HG03354 (cell line): ENCODE results near the gene PLCB4.

ENCODE experiments used
- ATAC-seq: cut with Tn5 transposase; IDR thresholded peaks from one replicate; pipeline ENCODE4 v1.9.1; 2021; ENCODE audit warnings: mild to moderate bottlenecking; ENCODE audit not compliant: unreplicated experiment, poor library complexity, severe bottlenecking

PLCB4 gene

DNA sequence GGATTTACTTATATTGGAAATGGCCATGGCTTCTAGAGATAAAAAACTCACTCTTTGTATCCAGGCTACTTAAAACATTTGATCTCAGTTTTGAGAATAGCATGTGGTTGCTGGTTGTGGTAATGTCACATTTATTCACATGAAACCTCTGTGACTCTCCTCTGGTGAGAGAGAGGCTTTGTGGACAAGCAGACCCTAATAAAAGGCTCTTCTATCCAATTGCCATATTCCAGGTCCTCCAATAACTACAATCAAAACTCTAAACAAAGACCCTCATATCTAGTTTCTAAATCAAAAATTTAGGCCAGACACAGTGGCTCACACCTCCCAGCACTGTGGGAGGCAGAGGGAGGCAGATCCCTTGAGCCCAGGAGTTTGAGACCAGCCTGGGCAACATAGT is 269.2 kb downstream of the PLCB4 start:
- ATAC-seq = no peak

DNA sequence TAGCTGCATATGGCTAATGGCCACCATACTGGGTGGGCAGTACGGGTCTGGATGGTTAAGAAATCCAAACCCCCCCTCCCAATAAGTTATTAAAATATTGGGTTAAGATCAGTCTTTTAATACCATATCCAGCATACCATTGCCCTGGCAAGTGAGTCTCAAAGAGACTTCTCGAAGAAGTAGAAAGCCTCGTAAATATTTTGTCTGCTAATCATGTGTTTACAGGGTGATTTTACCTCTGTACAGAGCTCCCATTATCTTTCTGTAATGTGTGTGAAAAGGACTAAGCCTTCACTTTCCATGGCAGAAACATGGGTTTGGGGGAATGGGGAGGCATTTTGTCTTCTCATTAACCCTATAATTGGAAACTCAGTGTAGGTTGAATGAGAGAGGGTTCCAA is 270.8 kb downstream of the PLCB4 start:
- no peak for ATAC-seq

GRCh38 chr20:9342651-9343050 is 273.8 kb downstream of the PLCB4 start:
- ATAC-seq = no peak

DNA sequence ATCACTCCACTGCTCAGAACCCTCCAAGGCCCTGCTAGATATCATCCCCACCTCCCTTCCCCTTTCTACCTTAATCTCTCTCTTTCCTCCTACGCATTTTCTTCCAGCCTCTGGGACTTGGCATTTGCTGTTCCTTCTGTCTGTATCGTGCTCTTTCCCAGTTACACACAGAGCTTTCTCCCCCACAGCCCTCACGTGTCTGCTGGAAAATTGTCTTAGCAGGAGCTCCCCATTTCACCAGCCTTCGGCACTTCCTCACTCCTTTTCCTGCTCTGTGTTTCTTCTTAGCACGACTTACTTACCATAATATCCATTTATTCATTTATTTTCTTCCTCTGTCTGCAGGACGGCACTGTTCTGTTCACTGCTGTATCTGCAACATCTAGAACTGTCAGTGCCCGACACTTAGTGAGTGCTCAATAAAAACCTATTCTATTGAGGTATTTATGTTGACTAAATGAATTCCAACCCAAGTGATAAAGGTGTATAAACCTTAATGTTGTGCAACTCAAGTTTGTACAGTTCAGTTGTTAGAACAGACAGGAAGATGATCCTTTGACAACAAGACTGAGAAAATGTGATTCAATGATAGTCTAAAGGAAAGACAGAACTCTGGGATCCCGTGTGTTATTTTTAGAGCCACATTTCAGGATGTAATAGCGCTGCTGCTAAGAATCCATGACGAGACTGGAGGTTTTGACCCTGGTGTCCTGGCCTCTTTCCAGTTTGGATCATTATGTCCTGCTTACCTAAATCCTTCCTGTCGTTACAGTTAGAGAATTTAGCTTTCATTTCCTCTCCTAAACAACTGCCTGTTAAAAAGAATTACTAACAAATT is 275.4 kb downstream of the PLCB4 start:
- ATAC-seq = no peak

DNA sequence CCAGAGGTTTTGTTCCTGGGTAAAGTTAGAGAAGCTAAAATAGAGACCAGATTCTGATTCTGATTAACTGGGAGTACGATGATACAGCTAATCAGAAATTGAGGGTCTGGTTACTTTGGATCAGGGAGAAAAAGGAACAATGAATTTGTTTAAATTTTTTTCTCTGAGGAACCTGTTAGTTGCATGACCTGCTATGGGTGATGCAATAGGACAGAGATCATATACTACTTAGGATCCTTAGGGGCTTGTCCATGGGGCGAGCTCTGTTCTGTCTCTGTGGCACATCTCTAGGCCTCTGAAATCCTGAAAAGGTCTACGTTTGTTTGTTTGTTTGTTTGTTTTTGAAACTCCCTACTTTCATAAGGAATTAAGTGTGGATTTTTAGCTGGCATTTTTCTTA is 279.4 kb downstream of the PLCB4 start:
- no peak for ATAC-seq

- no peak for ATAC-seq
Measured at GRCh38 chr20:9348747-9349146, 279.9 kb downstream of the PLCB4 start.

GRCh38 chr20:9349249-9349648 is 280.4 kb downstream of the PLCB4 start:
- no peak for ATAC-seq

GRCh38 chr20:9352739-9353138 is 283.9 kb downstream of the PLCB4 start:
- no peak for ATAC-seq

- ATAC-seq = no peak
Measured at GRCh38 chr20:9353180-9353915, 284.5 kb downstream of the PLCB4 start.

GRCh38 chr20:9353916-9354276 is 285.0 kb downstream of the PLCB4 start:
- ATAC-seq = no peak

DNA sequence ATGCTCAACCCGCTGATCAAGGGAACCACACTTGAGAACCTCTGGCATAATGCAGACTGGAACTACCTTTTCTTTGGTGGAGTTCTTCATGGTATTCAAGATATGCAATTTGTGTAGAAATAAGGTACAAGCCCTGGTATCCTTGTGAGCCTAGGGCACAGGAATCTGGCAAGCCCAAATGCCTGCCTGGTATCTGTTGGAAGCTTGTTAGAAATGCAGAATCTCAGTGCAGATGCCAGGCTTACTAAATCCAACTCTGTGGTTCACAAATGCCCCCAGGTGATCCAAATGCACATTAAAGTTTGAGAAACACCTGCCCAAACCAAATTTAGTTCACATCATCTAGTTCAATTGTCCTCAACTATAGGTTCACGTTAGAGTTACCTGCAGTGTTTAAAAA is 285.7 kb downstream of the PLCB4 start:
- no peak for ATAC-seq

- no peak for ATAC-seq
Measured at GRCh38 chr20:9358001-9358400, 289.1 kb downstream of the PLCB4 start.

GRCh38 chr20:9359561-9360308 is 290.8 kb downstream of the PLCB4 start:
- ATAC-seq = no peak

GRCh38 chr20:9360431-9360830 is 291.5 kb downstream of the PLCB4 start:
- no peak for ATAC-seq

GRCh38 chr20:9363673-9364072 is 294.8 kb downstream of the PLCB4 start:
- no peak for ATAC-seq

DNA sequence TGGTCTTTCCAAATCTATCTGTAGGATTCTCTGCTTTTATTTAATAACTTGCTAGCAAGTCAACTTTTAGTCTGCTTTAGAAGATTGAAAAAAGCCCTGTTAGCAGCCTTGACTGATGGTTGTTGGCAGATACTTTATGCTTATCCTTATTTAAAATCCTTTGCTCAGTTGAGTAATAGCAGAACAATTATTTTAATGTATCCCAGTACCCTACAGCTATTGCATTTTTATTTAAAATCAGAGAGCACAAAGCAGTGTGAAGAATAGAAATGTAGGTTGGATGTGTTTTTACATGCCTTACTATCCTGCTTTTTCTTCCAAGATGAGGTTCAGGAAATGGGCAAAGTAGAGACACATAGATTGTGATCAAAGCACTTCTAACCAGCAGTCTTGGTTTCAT is 298.4 kb downstream of the PLCB4 start:
- no peak for ATAC-seq

DNA sequence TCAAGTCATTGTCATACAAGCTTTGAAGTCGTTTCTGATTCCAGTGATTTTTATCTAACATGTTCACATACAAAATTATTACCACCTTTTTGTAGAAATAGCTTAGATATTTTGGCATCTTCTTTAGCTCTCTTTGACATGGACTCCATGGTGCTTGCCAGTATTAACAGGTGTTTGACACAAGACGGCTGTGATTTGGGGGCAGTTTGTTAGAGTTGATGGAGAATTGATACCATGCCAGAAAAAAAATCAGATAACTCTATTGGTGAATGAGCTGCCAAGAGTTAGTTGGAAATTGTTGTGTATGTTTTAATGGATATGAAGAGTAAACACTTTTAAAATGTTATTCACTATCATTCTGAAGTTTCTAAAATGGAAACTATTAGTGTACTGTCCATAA is 298.9 kb downstream of the PLCB4 start:
- no peak for ATAC-seq

DNA sequence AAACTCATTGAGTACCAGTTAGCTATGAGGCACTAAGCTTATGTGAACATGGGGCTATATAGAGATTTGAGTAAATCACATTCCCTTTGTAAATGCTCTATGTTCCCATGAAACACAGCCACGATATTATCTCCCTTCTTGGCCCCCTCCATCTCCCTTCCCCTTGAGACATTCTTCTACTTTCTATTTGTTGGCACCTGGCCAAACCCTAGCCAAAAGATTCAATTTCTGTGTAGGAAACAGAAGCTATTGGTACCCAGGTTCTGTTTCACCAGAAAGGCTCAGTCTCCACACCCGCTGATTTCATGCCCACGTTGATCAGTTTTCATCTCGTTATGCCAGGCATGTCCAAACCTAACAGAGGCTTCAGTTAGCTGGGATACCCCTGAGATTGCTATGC is 300.0 kb downstream of the PLCB4 start:
- ATAC-seq = no peak

GRCh38 chr20:9369557-9369956 is 300.7 kb downstream of the PLCB4 start:
- no peak for ATAC-seq

DNA sequence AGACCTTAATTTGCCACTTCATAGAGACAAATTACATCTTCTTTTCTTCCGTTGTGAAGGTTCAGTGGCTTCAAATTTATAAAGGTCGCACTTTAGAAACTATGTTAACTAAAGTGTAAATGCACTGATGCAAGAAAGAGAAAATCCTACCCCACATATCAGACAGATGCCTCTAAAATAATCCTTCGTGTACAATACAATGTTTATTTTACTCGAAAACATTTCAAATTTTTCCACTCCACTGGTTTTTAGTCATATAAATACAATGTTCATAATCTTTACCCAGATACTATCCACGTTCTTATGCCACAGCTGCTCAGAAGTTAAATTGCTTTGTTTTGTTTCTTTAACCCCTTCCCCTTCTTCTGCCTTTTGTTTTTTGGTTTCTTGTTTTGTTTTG is 305.2 kb downstream of the PLCB4 start:
- ATAC-seq = no peak

GRCh38 chr20:9374480-9374879 is 305.6 kb downstream of the PLCB4 start:
- no peak for ATAC-seq
